GM18868 (cell line): Measurements from ENCODE around the gene RFPL1.

Experiments
- ATAC-seq: cut with Tn5 transposase; IDR thresholded peaks from one replicate; pipeline ENCODE4 v1.9.1; 2021; ENCODE audit warnings: mild to moderate bottlenecking, moderate library complexity; ENCODE audit not compliant: unreplicated experiment

The RFPL1 gene

DNA sequence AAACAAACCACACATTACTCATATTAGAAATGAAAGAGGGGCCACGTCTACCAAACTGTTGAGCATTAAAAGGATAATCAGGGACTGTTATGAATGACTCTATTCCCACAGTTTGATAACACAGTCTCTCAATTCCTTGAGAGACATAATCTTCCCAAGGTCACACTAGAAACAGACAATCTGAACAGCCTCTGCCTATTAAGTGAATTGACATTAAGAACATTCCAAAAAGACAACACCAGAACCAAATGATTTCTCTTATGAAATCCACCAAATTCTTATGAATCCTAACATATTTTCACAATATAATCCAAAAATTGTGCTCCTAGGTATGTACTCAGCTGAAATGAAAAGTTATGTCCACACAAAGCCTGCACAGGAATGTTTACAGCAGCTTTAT lies 4.6 kb downstream of the RFPL1 start:
- no peak for ATAC-seq

DNA sequence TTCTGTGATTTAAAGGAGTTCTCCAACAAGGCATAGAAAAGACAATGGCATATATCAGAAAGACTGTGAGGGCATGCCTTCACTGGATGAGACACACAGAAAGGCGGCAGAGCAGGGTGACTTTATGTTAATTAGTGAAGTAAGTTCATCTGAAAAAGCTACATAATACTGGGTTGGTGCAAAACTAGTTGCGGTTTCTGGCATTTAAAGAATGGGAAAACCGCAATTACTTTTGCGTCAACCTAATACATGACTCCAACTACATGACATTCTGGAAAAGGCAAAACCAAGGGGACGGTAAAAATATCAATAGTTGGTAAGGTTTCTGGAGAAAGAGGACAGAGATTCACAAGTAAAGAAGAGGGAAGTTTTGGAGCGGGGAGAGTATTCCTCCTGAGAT lies 5.1 kb downstream of the RFPL1 start:
- no peak for ATAC-seq

DNA sequence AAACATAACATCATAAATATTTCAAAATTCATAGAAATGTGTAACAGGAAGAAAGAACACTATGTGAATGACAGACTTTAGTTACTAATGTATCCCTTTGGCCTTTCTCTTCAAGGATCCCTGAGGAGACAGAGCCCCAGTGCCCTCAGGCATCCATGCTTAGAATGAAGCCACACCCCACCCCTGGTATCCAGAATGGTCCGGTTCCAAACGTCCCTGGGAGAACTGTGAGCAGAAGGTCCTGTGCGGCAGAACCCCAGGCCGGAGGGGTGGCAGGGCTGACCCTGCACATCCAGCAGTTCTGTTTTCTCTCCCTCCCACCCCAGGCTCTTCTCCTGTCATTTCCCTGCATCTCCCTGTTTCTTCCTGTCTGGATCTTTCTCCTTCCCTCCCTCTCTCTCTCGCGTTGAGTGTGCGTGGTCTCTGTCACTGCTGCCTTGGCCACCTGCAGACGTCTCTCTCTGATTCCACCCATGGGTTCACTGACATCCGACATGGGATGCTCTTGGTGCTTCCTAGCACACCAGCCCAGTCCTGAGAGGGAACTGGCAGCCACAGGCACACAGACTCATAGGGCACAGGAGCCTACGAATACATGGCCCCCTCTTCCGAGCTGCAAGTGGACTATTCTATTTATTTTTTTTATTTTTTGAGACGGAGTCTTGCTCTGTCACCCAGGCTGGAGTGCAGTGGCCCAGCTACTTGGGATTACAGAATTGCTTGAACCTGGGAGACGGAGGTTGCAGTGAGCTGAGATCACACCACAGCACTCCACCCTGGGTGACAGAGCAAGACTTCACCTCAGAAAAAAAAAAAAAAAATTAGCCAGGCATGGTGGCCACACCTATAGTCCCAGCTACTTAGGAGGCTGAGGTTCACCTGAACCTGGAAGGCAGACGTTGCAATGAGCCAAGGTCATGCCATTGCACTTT lies 5.7 kb downstream of the RFPL1 start:
- ATAC-seq = no peak

DNA sequence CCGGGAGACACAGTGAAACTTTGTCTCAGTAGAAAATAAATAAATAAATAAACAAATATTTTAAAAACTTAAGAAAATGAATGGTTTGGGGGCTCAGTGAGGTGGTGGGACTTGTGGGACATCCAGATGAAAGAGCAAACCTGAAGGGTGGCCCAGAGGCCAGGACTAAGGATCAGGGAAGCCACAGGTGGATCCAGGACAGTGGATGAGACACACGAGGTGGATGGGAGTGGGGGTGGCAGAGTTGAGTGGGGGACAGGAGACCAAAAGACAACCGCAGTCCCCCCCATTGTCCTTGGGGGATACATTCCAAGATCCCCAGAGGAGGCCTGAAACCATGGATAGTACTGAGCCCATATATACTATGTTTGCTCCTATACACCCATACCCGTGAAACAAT lies 7.1 kb downstream of the RFPL1 start:
- no peak for ATAC-seq

DNA sequence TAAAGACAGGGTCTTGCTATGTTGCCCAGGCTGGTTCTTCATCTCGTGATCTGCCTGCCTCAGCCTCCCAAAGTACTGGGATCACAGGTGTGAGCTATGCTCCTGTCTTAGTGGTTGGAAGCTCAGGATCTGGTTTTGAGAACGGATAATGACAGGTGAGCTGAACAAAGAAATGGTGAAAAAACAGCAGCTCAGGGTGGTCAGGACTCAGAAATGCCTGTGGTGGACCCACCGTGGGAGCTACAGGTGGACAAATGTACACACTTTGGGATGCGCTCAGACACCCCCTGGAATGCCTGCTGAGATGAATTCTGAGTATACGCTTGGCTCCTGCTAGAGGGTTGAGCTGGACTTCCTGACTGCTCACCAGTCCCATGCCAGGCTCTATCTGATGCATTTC lies 9.5 kb downstream of the RFPL1 start:
- no peak for ATAC-seq

DNA sequence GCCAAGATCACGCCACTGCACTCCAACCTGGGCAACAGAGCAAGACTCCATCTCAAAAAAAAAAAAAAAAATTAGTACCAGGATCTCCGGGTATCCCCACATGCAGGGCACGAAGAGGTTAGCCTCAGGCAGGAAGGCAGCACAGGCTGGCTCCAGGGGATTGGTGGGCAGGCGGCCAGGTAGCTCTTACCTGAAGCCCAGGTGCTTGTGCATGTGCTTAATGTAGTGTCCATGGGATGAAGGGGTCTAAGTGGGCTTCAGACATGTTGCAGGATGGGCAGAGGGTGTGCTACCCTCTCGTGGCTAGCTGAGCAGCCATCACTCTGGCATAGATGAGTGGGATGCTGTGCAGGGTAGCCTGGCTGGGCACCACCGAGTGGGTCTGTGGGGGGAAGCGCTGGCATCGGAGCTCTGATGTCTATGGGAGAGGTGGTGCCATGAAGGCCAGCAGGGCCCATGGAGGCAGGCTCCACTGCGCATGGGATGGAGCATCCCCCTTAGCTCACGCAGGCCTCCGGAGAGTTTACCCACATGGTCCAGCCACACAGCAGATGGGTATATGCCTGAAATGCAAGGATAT lies 11.0 kb downstream of the RFPL1 start:
- no peak for ATAC-seq

DNA sequence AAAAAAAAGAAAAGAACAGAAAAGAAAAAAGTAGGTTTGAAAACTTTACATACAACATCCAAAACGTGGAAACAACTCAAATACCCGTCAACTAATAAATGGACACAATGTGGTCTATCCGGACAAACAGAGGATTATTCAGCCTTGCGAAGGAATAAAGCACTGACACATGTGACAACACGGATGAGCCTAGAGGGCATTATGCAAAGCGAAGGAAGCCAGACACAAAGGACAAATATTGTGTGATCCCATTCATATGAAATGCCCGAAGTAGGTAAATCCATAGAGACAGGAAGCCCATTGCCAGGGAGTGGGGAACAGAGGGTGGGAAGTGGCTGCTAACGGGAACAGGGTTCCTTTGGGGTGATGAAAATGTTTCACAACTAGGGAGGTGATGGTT lies 11.8 kb downstream of the RFPL1 start:
- no peak for ATAC-seq

DNA sequence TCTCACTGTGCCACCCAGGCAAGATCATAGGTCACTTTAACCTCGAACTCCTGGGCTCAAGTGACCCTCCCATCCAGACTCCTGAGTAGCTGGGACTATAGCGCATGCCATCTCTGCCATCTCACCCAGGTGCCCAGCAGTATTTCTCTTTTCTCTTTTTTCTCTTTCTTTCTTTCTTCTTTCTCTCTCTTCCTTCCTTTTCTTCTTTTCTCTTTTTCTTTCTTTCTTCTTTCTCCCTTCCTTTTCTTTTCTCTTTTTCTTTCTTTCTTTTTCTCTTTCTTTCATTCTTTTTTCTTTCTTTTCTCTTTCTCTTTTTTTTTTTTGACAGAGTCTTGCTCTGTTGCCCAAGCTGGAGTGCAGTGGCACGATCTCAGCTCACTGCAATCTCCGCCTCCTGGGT lies 13.5 kb downstream of the RFPL1 start:
- no peak for ATAC-seq

DNA sequence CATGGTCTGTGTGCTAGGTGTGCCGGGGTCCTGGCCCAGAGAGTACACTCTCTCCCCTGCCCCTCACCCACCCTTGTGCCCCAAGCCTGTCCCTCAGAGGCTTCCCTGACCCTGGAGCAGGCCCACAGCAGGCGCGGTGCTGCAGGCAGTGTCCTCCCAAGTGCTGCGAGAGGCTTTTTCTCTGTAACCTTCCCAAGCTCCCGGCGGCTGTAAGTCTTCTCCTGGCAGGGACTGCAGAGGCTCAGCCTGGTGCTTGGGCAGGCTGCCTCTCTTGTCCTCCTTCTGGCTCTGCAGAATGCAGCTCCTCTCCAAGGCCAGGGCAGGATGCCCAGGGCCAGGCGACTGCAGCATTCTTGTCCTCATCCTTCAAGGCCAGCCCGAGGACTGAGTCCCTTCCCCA lies 15.9 kb downstream of the RFPL1 start:
- no peak for ATAC-seq

DNA sequence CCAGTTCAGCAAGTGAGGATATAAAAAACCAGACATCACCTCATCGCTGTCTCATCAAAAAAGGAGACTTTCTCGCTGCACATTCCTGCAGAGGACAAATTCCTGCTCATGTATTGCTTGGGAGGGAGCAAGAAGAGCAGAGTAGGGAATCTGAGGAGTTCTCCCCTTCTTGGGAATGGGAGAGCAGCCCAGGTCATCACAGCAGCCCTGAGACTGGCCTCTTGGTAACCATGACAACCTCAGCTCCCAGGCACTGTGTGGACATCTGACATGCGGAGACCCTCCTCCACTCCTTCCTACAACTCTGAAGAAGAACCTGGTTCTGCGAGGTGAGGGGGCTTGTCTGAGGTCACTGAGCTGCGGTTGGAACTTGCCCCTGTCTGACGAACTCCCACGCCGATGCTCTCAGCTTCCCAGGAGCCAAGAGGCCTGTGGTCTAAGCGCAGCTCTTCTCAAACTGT lies 17.9 kb downstream of the RFPL1 start:
- ATAC-seq = no peak

DNA sequence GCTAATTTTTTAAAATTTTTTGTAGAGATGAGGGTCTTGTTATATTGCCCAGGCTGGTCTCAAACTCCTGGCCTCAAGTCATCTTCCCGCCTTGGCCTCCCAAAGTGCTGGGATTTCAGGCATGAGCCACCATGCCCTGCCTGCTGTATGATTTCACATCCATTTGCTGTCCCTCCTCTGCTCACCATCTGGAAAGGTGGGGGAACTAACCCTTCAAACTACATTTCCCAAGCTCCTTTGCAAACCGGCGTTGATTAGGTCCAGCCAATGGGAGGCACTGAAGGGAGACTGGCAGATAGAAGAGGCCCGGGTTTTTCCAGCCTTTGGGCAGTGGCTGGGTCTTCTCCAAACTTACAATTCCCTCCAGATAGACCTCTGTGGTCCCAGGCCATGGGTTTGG lies 19.3 kb downstream of the RFPL1 start:
- no peak for ATAC-seq

DNA sequence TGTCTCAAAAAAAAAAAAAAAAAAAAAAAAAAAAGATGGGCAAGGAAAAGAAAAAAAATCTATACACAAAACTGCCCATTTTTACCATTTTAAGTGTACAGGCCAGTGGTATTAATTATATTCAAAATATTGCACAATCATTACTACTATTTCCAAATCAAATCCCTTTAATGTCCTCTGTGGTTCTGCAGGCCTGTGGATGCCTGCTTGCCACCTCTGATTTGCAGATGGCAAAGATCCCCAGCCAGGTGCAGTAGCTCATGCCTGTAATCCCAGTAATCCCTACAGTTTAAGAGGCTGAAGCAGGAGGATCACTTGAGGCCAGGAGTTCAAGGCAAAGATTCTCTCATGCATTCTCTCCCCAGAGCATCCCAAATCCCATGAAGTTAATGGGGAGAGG lies 20.2 kb downstream of the RFPL1 start:
- ATAC-seq = no peak

DNA sequence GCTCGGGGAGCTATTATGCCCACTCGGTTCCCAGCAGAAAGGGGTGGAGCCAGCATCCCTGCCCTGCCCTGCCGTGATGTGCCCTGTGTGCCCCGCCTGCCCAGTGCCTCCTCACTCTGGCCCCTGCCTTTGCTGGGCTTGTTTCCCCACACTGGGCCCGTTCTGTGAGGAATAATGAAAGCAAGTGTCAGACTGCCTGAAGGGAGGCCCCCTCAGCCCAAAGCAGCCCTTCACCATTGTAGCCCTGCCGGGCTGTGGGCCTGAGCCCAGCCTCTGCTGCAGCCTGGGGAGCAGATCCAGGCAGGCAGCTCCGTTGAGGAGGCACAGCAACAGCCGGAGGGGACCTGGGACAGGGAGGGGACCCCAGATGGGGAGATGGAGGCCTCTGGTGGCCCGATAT lies 21.4 kb downstream of the RFPL1 start:
- no peak for ATAC-seq

DNA sequence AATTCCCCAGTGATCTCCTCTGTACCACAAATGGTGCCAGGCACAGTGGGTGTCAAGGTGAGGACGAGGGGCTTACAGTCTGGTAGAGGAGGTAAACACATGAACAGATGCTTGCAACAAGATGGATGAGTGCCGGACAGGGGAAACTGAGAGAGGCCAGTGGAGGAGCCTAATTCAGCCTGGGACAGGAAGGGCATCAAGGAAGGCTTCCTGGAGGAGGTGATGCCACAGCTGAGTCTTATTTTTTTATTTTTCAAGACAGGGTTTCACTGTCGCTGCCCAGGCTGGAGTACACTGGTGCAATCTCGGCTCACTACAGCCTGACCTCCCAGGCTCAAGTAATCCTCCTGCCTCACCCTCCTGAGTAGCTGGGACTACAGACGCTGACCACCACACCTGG lies 22.9 kb downstream of the RFPL1 start:
- ATAC-seq = no peak

DNA sequence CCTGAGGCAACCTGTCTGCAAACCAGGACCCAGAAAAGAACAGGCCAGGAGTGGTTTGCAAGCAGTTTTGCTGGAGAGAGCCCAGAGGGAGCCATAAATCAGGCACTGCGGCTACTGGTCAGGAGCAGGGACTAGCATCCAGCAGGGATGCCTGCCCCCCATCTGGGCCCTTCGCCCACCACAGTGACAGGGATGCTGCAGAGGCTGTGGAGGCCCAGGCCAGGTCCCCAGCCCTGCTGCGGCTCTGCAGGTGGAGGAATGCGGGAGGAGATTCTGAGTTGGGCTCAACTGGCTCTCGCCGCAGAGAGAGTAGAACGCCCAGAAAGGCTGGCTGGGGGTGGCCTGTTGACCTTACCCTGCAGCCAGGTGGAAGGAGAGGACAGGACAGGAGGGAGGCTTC lies 25.2 kb downstream of the RFPL1 start:
- ATAC-seq = no peak

DNA sequence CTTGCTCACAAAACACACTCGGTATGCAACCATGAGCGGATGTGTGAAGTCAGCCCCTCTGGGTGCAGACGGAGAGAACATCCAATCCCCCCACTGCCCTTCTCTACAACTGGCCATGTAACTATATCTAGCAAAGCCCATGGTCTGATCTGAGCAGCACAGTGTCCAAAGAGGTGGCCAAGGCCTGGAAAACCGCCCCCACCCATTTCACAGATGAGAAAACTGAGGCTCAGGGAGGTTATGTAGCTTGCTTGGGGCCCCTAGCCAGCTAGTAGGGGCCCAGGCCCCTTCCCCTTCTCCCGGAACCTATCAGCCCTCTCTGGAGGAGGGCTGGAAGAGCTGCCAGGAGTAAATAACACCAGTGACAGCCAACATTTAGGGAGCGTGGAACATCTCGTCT lies 26.2 kb downstream of the RFPL1 start:
- ATAC-seq = no peak

DNA sequence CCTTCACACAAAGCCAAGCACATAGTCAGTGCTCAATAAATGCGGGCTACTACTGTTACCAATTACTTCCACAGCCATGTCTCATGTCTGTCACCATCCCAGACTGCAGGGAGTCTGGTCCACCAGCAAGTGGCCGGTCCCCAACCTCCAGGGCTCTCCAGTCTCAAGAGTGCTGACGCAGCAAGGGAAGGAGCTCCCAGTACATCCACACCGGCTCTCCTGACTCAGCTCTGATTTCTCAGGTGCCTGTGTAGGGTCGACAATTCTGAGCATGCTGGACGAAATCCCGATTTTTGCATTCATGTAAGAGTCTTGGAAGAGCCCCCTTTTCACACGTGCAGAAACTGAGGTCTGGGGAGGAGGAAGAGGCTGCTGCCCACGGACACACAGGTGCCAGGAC lies 31.4 kb downstream of the RFPL1 start:
- ATAC-seq = no peak

DNA sequence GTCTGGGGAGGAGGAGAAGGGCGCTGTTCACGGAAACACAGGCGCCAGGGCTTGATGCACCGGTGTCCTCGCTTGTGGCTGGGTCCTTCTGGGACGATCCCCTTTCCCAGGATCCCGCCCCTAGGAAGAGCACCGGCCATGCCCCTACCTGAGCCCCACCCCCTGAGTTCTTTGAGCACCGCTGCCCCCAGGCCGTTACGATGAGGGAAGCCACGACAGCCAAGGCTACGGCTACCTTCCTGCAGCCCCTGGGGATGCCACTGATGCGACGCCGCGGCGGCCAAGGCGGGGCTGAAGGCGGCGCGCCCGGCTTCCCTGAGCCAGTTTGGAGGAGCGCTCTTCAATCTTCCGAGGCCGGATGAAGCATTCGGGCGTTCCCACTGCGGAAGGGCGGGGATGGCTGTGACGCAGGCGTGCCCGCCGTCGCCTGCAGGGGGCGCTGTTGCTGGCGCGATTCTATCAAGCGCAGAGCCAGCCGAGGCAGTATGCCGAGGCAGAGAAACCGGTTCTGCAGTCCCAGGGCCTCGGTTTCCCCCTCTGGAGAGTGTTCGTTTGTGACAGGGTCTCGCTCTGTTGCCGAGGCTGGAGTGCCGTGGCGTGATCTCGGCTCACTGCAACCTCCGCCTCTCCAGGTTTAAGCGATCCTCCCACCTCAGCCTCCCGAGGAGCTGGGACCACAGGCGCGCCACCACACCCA lies 31.9 kb downstream of the RFPL1 start:
- ATAC-seq = no peak

DNA sequence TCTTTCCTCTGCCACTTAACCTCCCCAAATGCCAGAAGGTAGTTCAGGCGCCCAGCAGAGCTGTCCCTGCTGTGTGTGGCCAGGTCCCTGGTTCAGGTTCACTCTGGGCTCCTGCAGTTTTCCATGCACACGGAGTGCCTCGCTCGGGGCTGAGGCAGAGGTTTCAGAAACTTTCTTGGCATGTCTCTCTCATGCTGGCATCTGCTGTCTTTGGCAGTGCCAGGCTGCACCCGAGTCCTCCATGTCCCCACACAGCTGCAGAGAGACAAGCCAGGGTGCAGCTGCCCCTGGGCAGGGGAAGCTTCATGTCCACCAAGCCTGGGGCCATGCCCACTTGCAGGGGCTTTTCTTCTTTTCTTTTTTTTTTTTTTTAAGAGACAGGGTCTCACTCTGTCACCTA lies 34.6 kb downstream of the RFPL1 start:
- no peak for ATAC-seq

DNA sequence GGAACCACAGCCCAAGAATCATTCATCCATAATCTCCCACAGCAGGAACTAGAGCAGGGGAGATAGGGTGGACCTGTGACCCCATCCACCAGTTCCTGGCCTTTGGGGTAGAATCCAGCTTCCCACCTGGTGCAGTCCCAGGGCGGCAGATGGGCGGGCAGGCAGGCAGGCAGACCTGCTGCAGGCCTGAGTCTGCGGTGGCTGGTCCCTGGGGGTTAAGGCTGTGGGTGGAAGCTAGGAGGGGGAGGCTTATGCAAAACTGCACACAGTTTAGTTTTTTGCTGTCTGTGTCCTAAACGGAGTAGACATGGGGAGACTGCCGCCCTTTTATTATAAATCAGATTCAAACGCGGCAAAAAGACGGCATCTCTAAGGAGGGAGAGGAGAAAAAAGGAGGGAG lies 37.2 kb downstream of the RFPL1 start:
- no peak for ATAC-seq

DNA sequence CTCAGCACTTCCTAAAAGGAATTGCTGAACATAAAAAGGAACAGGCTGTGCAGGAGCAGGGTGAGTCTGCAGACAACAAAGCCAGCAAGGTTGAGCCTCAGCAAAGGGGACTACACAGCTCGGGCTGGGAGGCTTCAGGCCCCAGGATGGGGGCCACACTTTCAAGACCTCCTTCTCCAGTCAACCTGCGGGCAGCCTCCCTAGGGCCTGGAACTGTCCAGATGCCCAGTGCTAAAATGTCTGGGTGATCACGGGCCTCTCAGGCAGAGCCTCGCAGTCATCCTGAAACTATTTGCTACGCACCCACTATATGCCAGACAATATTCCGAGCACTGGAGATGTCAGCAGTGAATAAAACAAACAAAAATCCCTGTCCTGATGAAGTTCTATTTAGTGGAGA lies 37.7 kb downstream of the RFPL1 start:
- ATAC-seq = no peak

DNA sequence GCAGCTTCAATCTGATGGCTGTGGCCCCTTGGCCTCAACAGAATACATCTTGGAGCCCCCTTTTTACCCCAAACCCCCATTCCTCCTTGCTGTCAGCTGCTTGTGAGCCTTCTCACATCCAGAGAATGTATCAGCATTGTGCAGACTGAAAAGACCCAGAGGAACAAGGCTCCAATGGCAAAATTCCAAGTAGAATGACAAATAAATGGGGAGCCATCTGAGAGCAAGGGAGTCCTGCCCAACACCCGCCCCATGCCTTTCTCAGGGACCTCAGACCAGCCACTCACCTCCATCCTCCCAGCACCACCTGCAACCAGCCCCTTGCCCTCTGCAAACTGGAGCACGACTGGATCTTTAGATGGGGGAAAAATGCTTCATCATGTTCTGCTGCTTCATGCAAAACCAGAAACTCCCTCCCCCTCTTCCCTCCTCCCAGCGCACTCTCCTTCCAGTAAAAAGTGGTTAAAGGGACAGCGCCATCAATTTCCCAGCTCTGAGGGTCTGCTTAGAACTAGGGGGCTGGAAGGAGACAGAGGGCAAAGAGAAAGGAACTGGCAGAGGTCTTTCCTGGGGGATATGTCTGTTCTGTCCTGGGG lies 39.4 kb downstream of the RFPL1 start:
- no peak for ATAC-seq
